HL-60/S4 (cell line): ENCODE data around the gene FSIP1.

Experiments used
- in situ Hi-C: fragments of 300-500 bp; cut with MboI; formaldehyde crosslinking; loops from 2 replicates; pipeline ENCODE4 v1.14.3; 2022; ENCODE audit warnings: low sequenced_read_pairs

The FSIP1 gene

GRCh38 chr15:39692356-39693327 lies 90.0 kb downstream of the FSIP1 start:
- in situ Hi-C loops = no loop called here

GRCh38 chr15:39690881-39691634 lies 91.6 kb downstream of the FSIP1 start:
- in situ Hi-C loops = no loop called here

- in situ Hi-C loops = no loop called here
Observed at GRCh38 chr15:39687965-39688364, 94.7 kb downstream of the FSIP1 start.

GRCh38 chr15:39685999-39686613 lies 96.5 kb downstream of the FSIP1 start:
- in situ Hi-C loops = no loop called here

- in situ Hi-C loops = no loop called here
Observed at GRCh38 chr15:39685367-39685766, 97.3 kb downstream of the FSIP1 start.

GRCh38 chr15:39684233-39684632 lies 98.4 kb downstream of the FSIP1 start:
- in situ Hi-C loops = no loop called here

- in situ Hi-C loops = no loop called here
Observed at GRCh38 chr15:39682366-39682765, 100.3 kb downstream of the FSIP1 start.

- in situ Hi-C loops = no loop called here
Observed at GRCh38 chr15:39680868-39681267, 101.8 kb downstream of the FSIP1 start.

GRCh38 chr15:39672666-39673065 lies 110.0 kb downstream of the FSIP1 start:
- in situ Hi-C loops = no loop called here

- in situ Hi-C loops = no loop called here
Observed at GRCh38 chr15:39672184-39672583, 110.5 kb downstream of the FSIP1 start.

- in situ Hi-C loops = no loop called here
Observed at GRCh38 chr15:39670687-39671086, 112.0 kb downstream of the FSIP1 start.

- in situ Hi-C loops = no loop called here
Observed at GRCh38 chr15:39669661-39670060, 113.0 kb downstream of the FSIP1 start.

GRCh38 chr15:39669241-39669640 lies 113.4 kb downstream of the FSIP1 start:
- in situ Hi-C loops = no loop called here

GRCh38 chr15:39668457-39668856 lies 114.2 kb downstream of the FSIP1 start:
- in situ Hi-C loops = no loop called here

- in situ Hi-C loops = no loop called here
Observed at GRCh38 chr15:39667382-39668127, 115.1 kb downstream of the FSIP1 start.

GRCh38 chr15:39666677-39667076 lies 116.0 kb downstream of the FSIP1 start:
- in situ Hi-C loops = no loop called here

- in situ Hi-C loops = no loop called here
Observed at GRCh38 chr15:39665629-39666250, 116.9 kb downstream of the FSIP1 start.

- in situ Hi-C loops = no loop called here
Observed at GRCh38 chr15:39663704-39664250, 118.9 kb downstream of the FSIP1 start.

GRCh38 chr15:39661776-39662175 lies 120.9 kb downstream of the FSIP1 start:
- in situ Hi-C loops = no loop called here

GRCh38 chr15:39658740-39659139 lies 123.9 kb downstream of the FSIP1 start:
- in situ Hi-C loops = no loop called here
